HepG2 (cell line): Measurements from ENCODE around the gene ESAM. TPM values are rescaled to one million over a fixed set of nuclear protein-coding genes. Genes with fewer than 3 reads are reported as not detected.

ENCODE experiments used
- ETV6 ChIP-seq: sonication (generic); formaldehyde crosslinking; conservative IDR thresholded peaks from 2 replicates; pipeline ENCODE4 v1.4.0; 2020; ENCODE audit warnings: missing genetic modification reagents
- MAFF ChIP-seq: IDR thresholded peaks from 2 replicates; pipeline ENCODE4 v1.6.1; 2011; ENCODE audit warnings: low read depth, low read length, improper control_type of control experiment
- MTF1 ChIP-seq: sonication (generic); formaldehyde crosslinking; IDR thresholded peaks from 2 replicates; pipeline ENCODE4 v1.5.0; 2020; ENCODE audit warnings: missing genetic modification reagents
- NFYB ChIP-seq: sonication (generic); formaldehyde crosslinking; IDR thresholded peaks from 2 replicates; pipeline ENCODE4 v1.4.0; 2020; ENCODE audit warnings: missing genetic modification reagents
- PRDM15 ChIP-seq: sonication (generic); formaldehyde crosslinking; IDR thresholded peaks from 2 replicates; pipeline ENCODE4 v1.4.0; 2020; ENCODE audit warnings: missing genetic modification reagents
- RARG ChIP-seq: sonication (generic); formaldehyde crosslinking; IDR thresholded peaks from 2 replicates; pipeline ENCODE4 v1.4.0; 2020; ENCODE audit warnings: low read depth, mild to moderate bottlenecking, missing genetic modification reagents
- RBFOX2 ChIP-seq: fragments of 200-400 bp; formaldehyde crosslinking; IDR thresholded peaks from 2 replicates; pipeline ENCODE4 v1.6.1; 2017; ENCODE audit warnings: low read depth, mild to moderate bottlenecking, low read length
- REXO4 ChIP-seq: sonication (generic); formaldehyde crosslinking; IDR thresholded peaks from 2 replicates; pipeline ENCODE4 v1.8.0; 2022; ENCODE audit warnings: missing genetic modification reagents, mild to moderate bottlenecking, borderline replicate concordance
- RNF2 ChIP-seq: fragments of 450-650 bp; conservative IDR thresholded peaks from 2 replicates; pipeline ENCODE4 v1.6.1; 2016; ENCODE audit warnings: low read depth
- SRY ChIP-seq: sonication (generic); formaldehyde crosslinking; IDR thresholded peaks from 2 replicates; pipeline ENCODE4 v1.8.0; 2022; ENCODE audit warnings: mild to moderate bottlenecking, missing genetic modification reagents
- TFDP1 ChIP-seq: IDR thresholded peaks from 2 replicates; pipeline ENCODE4 v1.6.1; 2016; ENCODE audit warnings: missing compliant biosample characterization, missing genetic modification reagents, borderline replicate concordance
- WIZ ChIP-seq: sonication (generic); formaldehyde crosslinking; IDR thresholded peaks from 2 replicates; pipeline ENCODE4 v1.5.1; 2020; ENCODE audit warnings: mild to moderate bottlenecking, missing genetic modification reagents
- ZNF274 ChIP-seq: sonication (generic); formaldehyde crosslinking; IDR thresholded peaks from 2 replicates; pipeline ENCODE4 v1.5.1; 2020; ENCODE audit warnings: mild to moderate bottlenecking, missing genetic modification reagents
- ZNF333 ChIP-seq: sonication (generic); formaldehyde crosslinking; IDR thresholded peaks from 2 replicates; pipeline ENCODE4 v1.4.0; 2020; ENCODE audit warnings: mild to moderate bottlenecking, missing genetic modification reagents, borderline replicate concordance
- ZNF747 ChIP-seq: sonication (generic); formaldehyde crosslinking; IDR thresholded peaks from 2 replicates; pipeline ENCODE4 v1.8.1; 2023; ENCODE audit warnings: missing genetic modification reagents, mild to moderate bottlenecking, borderline replicate concordance
- ZNF879 ChIP-seq: sonication (generic); formaldehyde crosslinking; IDR thresholded peaks from 2 replicates; pipeline ENCODE4 v1.8.1; 2023; ENCODE audit warnings: missing genetic modification reagents
- ZSCAN12 ChIP-seq: sonication (generic); formaldehyde crosslinking; IDR thresholded peaks from 2 replicates; pipeline ENCODE4 v1.9.0; 2021; ENCODE audit warnings: mild to moderate bottlenecking, missing genetic modification reagents
- polyA plus RNA-seq, 8 experiments: library from polyadenylated mRNA; depleted of rRNA in 3 of 8; stranded (reverse) in 7 of 8; unstranded in 1 of 8; fragments of >200 nt; fragmentation: Illumina TruSeq in 4 of 8; extraction: Trizol in 4 of 8; gene quantifications; 2 replicates each; pipeline versions ENCODE4 v1.2.1 to v1.2.3, GENCODE V29; 2011 to 2016; ENCODE audit warnings: low read depth in 4 of 8, missing spikeins in 1 of 8, mixed read lengths in 1 of 8; ENCODE audit not compliant: insufficient read depth in 1 of 8
- total RNA-seq, 5 experiments: library from RNA; depleted of rRNA; stranded (reverse); fragments of >200 nt; fragmentation: Illumina TruSeq; extraction: Trizol; gene quantifications; 2 replicates each; pipeline ENCODE4 v1.2.3, GENCODE V29; 2016; ENCODE audit warnings: low read depth in 1 of 5
- TF ChIP-seq, protein P1 (sequence below): sonication (generic); formaldehyde crosslinking; IDR thresholded peaks from 2 replicates; pipeline ENCODE4 v1.8.1; 2023; ENCODE audit warnings: mild to moderate bottlenecking, missing genetic modification reagents
- TF ChIP-seq, protein P2 (sequence below): sonication (generic); formaldehyde crosslinking; conservative IDR thresholded peaks from 2 replicates; pipeline ENCODE4 v1.5.0; 2020; ENCODE audit warnings: missing genetic modification reagents

ESAM gene
- total and polyA plus RNA-seq, 2 of the 13 experiments (the other 11 are each of a cell fraction or from before 2014, with no cell fraction given), result 1.2 to 6.8 TPM

DNA sequence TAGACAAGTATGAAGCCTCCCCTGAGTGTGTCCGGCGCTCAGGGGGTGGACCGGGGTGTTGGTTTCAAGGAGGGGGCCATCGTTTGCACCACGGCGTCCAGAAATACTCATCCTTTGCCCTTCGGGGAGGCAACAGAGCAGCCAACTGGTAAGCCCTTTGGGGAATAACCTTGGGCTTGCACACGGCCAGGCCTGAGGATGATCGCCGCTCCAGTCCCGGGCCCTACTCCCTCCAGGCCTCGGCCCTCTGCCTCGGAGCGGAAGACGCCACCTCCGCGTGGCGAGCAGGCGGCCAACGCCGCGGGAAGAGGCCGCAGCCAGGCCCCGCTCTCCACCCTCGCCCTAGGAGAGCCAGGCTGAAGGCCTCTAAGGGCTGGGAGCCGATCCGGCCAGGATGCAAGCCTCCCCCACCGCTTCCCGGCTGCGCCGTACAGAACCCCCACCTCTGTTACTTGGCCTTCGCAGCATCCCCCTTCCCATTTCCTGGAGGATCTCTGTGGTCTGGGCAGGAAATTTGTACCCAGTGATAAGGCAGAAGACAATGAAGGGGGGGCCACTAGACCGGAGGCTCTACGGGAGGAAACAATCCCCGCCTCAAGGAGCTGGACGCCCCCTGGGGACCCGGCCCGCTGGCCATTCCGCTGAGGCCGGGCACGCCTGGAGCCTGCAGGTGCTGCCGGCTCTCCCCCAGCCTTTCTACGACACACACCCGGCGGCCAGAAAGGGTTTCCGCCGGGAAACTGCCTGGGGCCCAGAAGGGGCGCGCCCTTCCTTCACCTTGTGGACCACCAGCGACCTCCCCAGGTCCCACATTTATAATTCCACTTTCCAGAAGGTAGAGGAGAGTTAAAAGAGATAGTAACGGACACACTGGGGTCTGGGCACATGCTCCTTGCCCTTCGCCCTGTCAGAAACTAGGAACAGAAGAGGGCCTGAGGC lies 2.6 kb downstream of the ESAM start (continued):
- 0 out of 2 replicates have a peak, but pooled peaks have one; percentile 14 for TF ChIP-seq PRDM15 (CRISPR knock-in tag)
- no peak for TF ChIP-seq WIZ
- TF ChIP-seq SRY (CRISPR knock-in tag), result peak; percentile 77; the same call in 1 of the 2 replicates
- TF ChIP-seq MAFF, result no peak
- TF ChIP-seq, protein P1, sequence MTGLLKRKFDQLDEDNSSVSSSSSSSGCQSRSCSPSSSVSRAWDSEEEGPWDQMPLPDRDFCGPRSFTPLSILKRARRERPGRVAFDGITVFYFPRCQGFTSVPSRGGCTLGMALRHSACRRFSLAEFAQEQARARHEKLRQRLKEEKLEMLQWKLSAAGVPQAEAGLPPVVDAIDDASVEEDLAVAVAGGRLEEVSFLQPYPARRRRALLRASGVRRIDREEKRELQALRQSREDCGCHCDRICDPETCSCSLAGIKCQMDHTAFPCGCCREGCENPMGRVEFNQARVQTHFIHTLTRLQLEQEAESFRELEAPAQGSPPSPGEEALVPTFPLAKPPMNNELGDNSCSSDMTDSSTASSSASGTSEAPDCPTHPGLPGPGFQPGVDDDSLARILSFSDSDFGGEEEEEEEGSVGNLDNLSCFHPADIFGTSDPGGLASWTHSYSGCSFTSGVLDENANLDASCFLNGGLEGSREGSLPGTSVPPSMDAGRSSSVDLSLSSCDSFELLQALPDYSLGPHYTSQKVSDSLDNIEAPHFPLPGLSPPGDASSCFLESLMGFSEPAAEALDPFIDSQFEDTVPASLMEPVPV (CRISPR knock-in tag), result peak; percentile 81
- 0 out of 2 replicates have a peak, but pooled peaks have one; percentile 43 for TF ChIP-seq RBFOX2
- peak; percentile 45; the same call in 1 of the 2 replicates for TF ChIP-seq ZSCAN12 (CRISPR knock-in tag)
- TF ChIP-seq, protein P2, sequence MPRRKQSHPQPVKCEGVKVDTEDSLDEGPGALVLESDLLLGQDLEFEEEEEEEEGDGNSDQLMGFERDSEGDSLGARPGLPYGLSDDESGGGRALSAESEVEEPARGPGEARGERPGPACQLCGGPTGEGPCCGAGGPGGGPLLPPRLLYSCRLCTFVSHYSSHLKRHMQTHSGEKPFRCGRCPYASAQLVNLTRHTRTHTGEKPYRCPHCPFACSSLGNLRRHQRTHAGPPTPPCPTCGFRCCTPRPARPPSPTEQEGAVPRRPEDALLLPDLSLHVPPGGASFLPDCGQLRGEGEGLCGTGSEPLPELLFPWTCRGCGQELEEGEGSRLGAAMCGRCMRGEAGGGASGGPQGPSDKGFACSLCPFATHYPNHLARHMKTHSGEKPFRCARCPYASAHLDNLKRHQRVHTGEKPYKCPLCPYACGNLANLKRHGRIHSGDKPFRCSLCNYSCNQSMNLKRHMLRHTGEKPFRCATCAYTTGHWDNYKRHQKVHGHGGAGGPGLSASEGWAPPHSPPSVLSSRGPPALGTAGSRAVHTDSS (CRISPR knock-in tag), result no peak
- TF ChIP-seq NFYB (CRISPR knock-in tag), result no peak
- TF ChIP-seq ZNF333 (CRISPR knock-in tag), result no peak
- 0 out of 2 replicates have a peak, but pooled peaks have one; percentile 58 for TF ChIP-seq RNF2
- no peak for TF ChIP-seq REXO4 (CRISPR knock-in tag)
- TF ChIP-seq RARG, result no peak
- peak; percentile 25; the same call in 1 of the 2 replicates for TF ChIP-seq ZNF274 (CRISPR knock-in tag)
- peak; percentile 89 for TF ChIP-seq ZNF879
- TF ChIP-seq MTF1 (CRISPR knock-in tag), result peak; percentile 79; the same call in 1 of the 2 replicates
- peak; percentile 92 for TF ChIP-seq TFDP1
- no peak for TF ChIP-seq ZNF747 (CRISPR knock-in tag)
- peak; percentile 54; the same call in 1 of the 2 replicates for TF ChIP-seq ETV6 (CRISPR knock-in tag)
